NCI-H2196 treated with DMSO at 0.1 percent for 48 hours (cell line): ENCODE data around the gene KCNJ1.

Experiments used
- DNase-seq: peaks from one replicate; lab custom pipeline; 2025; ENCODE audit not compliant: unreplicated experiment; lab: John Stamatoyannopoulos, UW

KCNJ1 gene

GRCh38 chr11:128825050-128825784 lies 41.9 kb downstream of the KCNJ1 start:
- no peak for DNase-seq

DNA sequence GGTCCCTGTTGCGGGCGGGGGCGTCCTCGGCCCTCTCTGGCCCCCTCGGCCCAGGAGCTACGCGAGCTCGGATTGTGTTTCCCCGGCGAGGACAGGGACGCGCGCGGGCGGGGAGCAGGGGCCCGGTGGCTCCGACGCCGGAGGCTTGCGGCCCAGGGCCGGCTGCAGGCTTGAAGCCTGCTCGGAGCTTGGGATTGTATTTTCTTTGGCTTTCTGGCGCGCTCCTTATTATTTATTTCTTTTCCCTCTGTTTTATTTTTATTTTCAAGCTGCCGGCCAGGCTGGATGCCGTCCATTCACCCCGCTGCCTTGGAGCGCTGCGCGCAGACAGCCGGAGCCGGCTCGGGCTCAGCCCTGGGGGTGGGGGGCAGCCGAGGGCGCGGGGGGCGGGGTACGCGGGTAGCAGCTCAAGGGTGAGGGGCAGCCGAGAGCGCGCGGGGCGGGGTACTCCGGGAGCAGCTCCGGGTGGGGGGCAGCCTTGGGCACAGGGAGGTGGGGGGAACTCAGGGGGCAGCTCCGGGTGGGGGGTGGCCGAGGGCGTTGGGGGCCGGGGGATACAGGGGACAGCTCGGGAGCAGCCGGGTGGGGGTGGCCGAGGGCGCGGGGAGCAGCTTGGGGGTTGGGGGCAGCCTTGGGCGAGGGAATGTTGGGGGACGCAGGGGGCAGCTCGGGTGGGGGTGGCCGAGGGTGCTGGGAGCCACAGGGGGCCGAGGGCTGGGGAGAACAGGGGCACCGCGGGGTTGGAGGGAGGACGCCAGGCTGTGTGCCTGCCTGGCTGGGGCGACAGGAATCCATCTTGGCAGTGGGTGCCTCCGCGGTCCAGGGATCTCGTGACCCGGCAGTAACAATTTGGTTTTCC lies 42.7 kb downstream of the KCNJ1 start:
- no peak for DNase-seq

DNA sequence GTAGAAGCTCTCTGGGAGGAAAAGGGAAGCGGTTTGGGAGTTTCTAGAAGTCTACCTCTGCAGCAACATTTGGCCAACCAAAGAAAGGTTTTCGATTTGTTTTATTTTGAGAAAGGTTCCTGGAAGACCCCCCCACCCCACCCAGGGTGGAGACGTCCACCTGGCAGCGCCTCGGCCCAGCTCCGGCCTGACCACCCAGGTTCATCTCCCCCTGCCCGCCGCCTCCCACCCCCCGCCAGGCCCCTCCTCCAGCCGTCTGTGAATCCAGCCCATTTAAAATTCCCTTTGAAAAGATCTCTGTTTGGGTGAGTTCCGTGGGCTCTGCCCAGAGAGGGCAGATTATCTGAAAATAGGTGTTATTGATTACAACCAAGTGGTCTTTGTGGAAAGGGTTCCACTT lies 43.3 kb downstream of the KCNJ1 start:
- no peak for DNase-seq

- DNase-seq = no peak
Measured at GRCh38 chr11:128822130-128822529, 45.0 kb downstream of the KCNJ1 start.

DNA sequence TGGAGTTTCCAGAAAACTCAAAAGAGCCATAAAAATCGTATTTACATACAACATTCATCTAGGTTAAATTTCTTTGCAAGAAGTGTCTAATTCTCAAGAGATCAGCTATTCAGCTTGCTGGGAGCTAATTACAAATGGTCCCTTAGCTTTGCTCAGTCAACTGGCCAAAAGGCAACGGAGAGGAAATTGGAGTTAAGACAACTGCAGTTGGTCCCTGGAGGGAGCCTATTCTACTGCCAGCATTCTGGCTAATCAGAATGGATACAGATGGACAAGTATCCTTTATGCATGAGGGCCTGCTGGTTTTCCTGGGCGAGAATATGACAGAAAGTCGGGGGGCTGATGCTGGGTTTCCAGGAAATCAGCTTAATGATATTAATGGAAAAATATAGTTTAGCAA lies 45.5 kb downstream of the KCNJ1 start:
- no peak for DNase-seq

- DNase-seq = no peak
Measured at GRCh38 chr11:128819198-128819597, 47.9 kb downstream of the KCNJ1 start.

DNA sequence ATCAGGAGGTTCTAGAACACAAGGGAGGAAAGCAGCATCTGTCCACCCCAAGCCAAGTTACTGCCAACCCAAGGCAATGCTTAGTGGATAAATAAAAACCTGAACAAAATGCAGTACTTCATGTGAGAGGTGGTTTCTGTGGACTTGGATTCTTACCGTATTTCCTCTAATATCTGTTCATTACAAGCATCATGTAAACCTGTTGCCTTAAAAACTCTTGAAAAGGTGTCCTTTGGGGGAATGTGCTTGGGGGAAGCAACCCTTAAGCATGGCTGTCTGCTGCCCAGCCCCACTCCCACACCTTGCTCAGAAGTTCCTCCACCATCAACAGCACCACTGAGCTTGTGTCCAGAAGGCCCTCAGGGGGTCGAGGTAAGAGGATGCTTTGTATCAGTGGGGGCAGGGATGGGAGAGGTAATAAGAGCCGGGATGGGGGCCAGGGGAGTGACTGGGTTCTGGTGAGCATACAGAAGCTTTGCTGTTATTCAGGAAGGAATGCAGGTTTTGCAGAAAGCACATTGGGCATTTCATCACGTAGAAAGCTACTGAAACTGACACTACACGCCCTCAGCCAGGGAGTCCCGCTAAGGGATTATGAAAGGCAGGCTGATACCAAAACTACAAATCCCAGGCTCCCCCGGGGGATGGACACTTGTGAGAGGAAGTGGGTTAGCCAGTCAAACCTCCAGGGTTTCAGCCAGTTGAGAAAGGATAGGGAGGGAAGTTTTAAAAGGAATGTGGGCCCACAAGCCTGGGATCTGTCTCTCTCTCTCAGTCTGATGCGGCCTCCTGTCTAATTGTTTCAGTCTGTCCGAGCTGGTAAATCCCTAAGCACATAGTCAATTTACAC lies 52.0 kb downstream of the KCNJ1 start:
- no peak for DNase-seq

DNA sequence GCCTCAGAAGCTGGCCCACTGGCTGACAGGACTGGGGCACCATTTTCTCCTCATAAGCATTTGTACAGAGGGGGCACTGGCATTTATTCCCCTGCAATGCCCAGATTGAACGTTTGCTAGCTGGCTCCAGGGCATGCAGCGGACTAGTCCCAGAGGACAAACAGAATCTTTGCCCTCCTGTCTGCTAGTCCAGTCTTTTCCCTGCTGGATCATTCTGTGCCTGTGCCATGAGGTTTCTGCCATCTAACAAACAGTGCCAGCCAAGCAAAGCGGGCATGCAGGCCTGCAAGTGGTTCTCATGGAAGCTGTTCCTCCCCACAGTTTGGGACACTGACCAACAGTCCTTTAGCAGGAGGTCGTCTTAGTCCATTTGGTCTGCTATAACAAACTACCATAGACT lies 53.4 kb downstream of the KCNJ1 start:
- no peak for DNase-seq

- DNase-seq = no peak
Measured at GRCh38 chr11:128810784-128811514, 56.1 kb downstream of the KCNJ1 start.

- no peak for DNase-seq
Measured at GRCh38 chr11:128809128-128809527, 58.0 kb downstream of the KCNJ1 start.

DNA sequence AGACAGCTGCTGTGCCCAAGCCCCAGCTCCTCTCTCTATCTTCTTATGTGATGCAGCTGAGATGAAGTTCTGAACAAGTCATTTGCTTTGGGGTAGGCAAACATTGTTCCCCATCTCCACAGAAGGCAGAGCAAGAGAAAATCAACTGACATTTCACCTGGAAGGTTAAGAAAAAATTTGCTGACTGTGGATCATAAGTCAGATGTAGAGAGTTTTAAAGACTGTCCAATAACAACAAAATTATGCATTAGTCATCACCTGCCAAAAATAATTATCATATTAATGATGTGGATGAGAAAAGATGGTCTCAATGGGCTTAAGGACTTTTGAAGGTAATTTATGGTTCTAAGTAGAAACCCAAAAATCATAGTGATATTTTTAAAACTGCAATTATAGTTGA lies 59.2 kb downstream of the KCNJ1 start:
- no peak for DNase-seq

DNA sequence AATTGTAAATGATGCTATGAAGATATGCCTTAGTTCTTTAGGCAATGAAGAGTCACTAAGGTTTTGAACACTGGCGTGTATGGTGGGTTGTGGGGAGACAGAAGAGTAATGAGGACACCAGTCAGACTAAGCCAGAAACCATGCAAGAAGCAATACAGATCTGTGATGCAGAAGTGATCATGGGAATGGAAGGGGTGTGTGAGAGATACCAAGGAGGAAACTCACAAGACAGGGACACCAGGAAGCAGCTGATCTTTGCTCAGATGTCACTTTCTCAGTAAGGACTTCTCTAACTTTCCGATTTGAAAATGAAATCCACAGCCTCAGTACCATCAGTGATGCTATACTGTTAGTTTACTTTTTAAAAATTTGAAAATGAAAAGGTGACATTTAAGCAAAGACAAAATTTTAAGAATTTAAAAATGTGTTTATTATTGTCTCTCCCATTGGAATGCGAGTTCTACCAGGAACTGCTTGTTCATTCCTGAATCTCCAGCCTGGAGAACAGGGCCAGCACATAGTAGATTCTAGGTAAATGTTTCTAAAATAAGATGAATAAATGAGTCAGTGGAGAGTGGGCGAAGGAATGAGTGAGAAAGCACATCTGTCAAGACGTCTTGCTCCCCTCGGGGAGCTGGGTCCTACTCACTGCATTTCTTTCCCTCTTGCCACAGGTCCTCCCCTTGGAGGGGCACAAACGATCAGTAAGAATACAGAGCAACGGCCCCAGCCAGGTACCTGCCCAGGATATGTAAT lies 60.4 kb downstream of the KCNJ1 start:
- no peak for DNase-seq

DNA sequence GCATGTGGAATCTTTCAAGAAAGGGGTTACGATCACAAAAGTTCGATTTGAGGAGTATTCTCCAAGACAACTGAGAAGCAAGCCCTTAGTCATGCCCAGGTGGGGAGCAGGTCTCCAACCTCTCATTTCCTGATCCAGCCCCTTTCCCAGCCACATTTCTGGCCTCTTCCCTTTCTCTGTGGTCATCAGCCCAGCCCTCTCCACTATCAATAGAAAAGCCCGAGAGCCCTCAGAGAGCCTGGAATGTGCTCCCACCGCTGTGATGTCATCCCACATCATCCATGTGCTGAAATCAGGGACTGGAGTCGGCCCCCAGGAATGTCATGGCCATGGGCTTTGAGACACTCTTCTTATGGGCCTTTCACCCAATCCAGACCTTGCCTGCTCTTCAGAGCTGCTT lies 62.6 kb downstream of the KCNJ1 start:
- no peak for DNase-seq

- no peak for DNase-seq
Measured at GRCh38 chr11:128803449-128804245, 63.4 kb downstream of the KCNJ1 start.

DNA sequence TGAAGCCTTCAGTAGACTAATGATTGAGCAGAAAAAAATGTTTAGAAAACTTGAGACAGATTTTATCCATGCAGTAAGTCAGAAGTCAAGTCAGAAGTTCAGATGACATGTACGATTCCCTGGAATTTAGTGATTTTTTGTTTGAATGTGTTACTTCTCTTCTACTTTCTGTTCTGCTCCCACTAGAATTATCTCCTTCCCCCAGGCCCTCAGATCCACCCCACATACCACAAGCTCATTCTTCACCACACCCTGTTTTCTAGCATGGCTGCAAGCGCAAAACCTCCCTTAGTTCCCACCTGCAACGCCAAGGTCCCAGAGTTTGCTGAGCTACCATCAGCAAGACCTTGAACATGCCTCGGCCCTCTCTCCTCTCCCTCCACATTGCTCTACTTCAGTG lies 64.1 kb downstream of the KCNJ1 start:
- no peak for DNase-seq

DNA sequence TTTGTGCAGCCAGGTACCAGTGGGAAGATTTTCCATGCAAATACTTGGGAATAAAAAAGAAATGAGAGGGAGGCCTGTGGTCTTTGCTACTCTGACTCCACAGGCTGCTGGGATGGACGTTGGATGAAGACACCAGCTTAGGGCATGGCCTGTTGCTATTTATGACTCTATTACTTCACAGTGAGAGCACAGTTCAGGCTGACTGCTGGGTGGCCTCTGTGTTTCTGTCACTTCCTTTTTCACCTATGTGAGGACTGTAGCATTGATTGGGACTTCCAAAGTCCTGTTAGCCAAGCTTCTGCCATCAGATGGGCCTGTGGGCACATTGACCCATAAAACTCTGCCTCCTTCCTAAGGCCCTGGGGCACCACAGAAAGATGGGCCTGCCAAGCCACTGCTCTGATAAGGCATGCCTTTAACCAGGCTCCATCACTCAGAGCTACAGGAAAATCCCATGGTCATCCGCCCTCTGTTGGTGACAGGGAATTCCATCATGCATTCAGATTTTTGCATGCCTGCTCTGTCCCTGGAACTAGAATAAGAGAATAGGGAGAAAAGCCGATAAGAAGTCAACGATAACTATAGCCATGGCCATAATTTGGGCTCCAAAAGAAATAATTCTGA lies 64.6 kb downstream of the KCNJ1 start:
- DNase-seq = no peak

- no peak for DNase-seq
Measured at GRCh38 chr11:128800871-128801417, 66.2 kb downstream of the KCNJ1 start.

DNA sequence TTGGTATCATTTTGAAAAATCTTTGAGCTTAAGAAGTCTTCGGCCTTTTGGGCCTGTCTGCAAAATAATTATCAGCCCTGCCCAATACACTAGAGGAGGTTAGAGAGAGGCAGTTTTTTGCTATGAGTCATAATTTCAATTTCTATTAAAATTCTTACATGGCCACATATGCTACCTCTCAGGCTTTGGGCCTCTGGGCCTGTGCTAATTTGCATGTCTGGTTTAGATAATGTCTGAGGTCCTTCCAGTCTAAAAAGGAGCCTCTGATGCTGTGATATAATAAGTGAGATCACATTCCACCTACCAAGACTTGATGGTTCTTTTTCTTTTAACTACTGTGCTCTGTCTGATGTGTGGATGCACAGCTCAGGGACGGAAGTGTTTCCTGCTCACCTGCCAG lies 70.8 kb downstream of the KCNJ1 start:
- DNase-seq = no peak

GRCh38 chr11:128790196-128790595 lies 76.9 kb downstream of the KCNJ1 start:
- DNase-seq = no peak
